ENCODE measurements around the gene FSTL5. TPM values are rescaled to one million over a fixed set of nuclear protein-coding genes. Genes with fewer than 3 reads are reported as not detected.

The FSTL5 gene
- total RNA-seq, 1 donor: not detected

DNA sequence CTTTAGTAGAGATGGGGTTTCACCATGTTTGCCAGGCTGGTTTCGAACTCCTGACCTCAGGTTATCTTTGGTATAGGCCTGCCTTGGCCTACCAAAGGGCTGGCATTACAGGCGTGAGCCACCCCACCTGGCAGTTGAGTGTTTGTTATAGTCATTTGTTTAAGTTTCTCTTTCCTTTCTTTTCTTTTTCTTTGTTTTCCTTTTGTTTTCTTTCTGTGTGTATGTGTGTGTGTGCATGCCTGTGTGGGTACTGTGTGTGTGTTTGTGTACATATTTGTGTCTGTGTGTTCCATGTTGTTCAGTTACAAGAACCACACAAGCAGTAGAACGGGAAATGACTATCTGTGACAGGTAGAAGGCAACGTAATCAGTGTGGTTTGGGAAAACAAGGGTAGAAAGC lies 624.9 kb downstream of the FSTL5 start:
- Histone ChIP-seq H2AFZ (ENCODE audit: low read length) (no peak overlapping the region), H3K27me3 (ENCODE audit: insufficient read depth, low read length) (no peaks in the 10 kb centered on the region), H3K9me3 (ENCODE audit: low read depth, low read length) (no peaks in the 10 kb centered on the region), H3K4me2 (ENCODE audit: insufficient read depth, low read length) (no peak overlapping the region), H4K20me1 (ENCODE audit: insufficient read depth, low read length) (no peaks in the 10 kb centered on the region), H3K4me1 (ENCODE audit: insufficient read depth, low read length) (no peaks in the 10 kb centered on the region), H3K36me3 (ENCODE audit: insufficient read depth, low read length) (no peaks in the 10 kb centered on the region), H3K27ac (ENCODE audit: low read depth, low read length) (no peak overlapping the region), H3K79me2 (ENCODE audit: insufficient read depth, low read length) (no peaks in the 10 kb centered on the region), H3K4me3 (ENCODE audit: insufficient read depth, low read length) (no peak overlapping the region)
- DNase-seq (ENCODE audit: insufficient read length, low spot score, missing footprints): no peak
- TF ChIP-seq, protein P1, sequence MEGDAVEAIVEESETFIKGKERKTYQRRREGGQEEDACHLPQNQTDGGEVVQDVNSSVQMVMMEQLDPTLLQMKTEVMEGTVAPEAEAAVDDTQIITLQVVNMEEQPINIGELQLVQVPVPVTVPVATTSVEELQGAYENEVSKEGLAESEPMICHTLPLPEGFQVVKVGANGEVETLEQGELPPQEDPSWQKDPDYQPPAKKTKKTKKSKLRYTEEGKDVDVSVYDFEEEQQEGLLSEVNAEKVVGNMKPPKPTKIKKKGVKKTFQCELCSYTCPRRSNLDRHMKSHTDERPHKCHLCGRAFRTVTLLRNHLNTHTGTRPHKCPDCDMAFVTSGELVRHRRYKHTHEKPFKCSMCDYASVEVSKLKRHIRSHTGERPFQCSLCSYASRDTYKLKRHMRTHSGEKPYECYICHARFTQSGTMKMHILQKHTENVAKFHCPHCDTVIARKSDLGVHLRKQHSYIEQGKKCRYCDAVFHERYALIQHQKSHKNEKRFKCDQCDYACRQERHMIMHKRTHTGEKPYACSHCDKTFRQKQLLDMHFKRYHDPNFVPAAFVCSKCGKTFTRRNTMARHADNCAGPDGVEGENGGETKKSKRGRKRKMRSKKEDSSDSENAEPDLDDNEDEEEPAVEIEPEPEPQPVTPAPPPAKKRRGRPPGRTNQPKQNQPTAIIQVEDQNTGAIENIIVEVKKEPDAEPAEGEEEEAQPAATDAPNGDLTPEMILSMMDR (IDR thresholded peaks at IDR 0.05; ENCODE audit: extremely low read depth, low read depth, low read length): no peak

DNA sequence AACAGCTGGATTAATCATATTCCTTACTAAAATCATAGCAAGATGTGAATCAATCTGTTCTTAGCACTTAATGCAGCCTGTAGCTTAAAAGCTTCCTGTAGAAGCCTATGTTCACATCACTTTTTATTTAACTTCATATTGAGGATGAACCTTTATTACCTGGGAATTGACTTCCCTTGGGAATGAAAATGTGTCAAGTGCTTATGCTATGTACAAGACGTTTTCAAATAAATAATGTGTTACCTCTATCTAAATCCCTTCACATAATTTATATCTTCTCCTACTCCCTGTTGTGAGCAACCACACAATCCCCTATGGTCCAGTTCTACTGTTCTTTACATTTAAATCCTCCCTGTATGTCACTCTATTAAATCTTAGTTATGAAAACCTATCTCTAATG lies 633.1 kb downstream of the FSTL5 start:
- H3K4me3 ChIP-seq (ENCODE audit: insufficient read depth, low read length): no peak overlapping the region
- no peaks in the 10 kb centered on the region for H3K9me3 ChIP-seq (ENCODE audit: low read depth, low read length)
- no peaks in the 10 kb centered on the region for H3K4me1 ChIP-seq (ENCODE audit: insufficient read depth, low read length)
- TF ChIP-seq, protein P1 (IDR thresholded peaks at IDR 0.05; ENCODE audit: extremely low read depth, low read depth, low read length): no peak
- DNase-seq (ENCODE audit: insufficient read length, low spot score, missing footprints): no peak
- no peaks in the 10 kb centered on the region for H3K27me3 ChIP-seq (ENCODE audit: insufficient read depth, low read length)
- no peak overlapping the region for H3K4me2 ChIP-seq (ENCODE audit: insufficient read depth, low read length)
- no peaks in the 10 kb centered on the region for H3K36me3 ChIP-seq (ENCODE audit: insufficient read depth, low read length)
- no peak overlapping the region for H2AFZ ChIP-seq (ENCODE audit: low read length)
- H3K27ac ChIP-seq (ENCODE audit: low read depth, low read length): no peak overlapping the region
- H3K79me2 ChIP-seq (ENCODE audit: insufficient read depth, low read length): no peaks in the 10 kb centered on the region
- H4K20me1 ChIP-seq (ENCODE audit: insufficient read depth, low read length): no peaks in the 10 kb centered on the region

DNA sequence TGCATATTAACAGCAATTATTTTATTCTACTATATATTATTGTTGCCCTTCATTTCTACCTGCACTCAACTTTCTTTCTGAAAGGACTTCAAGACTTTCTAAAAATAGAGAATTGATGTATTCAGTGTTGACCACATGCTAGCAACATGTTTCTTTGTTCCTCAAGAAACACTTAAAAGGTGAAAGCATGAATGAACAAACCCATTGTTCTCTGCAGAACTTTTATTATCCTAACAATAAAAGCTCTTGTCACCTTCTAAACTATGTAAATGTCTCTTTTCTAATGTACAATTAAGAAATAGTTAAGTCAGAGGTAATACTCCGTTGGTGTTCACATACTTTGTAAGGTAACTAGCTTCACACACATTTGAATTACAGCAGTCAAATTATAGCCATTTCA lies 638.7 kb downstream of the FSTL5 start:
- TF ChIP-seq, protein P1 (IDR thresholded peaks at IDR 0.05; ENCODE audit: extremely low read depth, low read depth, low read length): no peak
- Histone ChIP-seq H4K20me1 (ENCODE audit: insufficient read depth, low read length) (no peaks in the 10 kb centered on the region), H3K9me3 (ENCODE audit: low read depth, low read length) (no peaks in the 10 kb centered on the region), H3K27me3 (ENCODE audit: insufficient read depth, low read length) (no peaks in the 10 kb centered on the region), H2AFZ (ENCODE audit: low read length) (no peak overlapping the region), H3K79me2 (ENCODE audit: insufficient read depth, low read length) (no peaks in the 10 kb centered on the region), H3K4me3 (ENCODE audit: insufficient read depth, low read length) (no peak overlapping the region), H3K27ac (ENCODE audit: low read depth, low read length) (no peak overlapping the region), H3K4me2 (ENCODE audit: insufficient read depth, low read length) (no peak overlapping the region), H3K4me1 (ENCODE audit: insufficient read depth, low read length) (no peaks in the 10 kb centered on the region), H3K36me3 (ENCODE audit: insufficient read depth, low read length) (no peaks in the 10 kb centered on the region)
- no peak for DNase-seq (ENCODE audit: insufficient read length, low spot score, missing footprints)

DNA sequence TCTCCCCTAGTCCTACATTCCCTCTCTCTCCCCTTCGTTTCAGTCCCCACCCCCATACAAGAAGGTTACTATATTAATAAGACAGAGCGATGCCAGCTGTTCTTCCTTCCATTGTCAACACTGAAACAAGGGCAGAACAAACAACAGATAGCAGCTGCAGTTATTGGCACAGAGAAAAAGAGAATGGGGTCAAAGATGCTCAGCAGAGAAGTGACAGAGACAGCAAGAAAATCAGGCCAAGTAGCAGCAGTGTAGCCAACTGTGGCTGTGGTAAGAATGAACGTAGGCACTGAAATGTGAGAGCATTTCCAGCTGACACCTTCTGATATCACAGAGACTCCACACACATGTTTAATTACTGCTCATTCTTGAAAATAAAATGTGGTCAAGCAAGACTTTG lies 641.8 kb downstream of the FSTL5 start:
- TF ChIP-seq, protein P1 (IDR thresholded peaks at IDR 0.05; ENCODE audit: extremely low read depth, low read depth, low read length): no peak
- H3K4me3 ChIP-seq (ENCODE audit: insufficient read depth, low read length): no peak overlapping the region
- no peaks in the 10 kb centered on the region for H3K27me3 ChIP-seq (ENCODE audit: insufficient read depth, low read length)
- H3K4me2 ChIP-seq (ENCODE audit: insufficient read depth, low read length): no peak overlapping the region
- H2AFZ ChIP-seq (ENCODE audit: low read length): no peak overlapping the region
- H3K36me3 ChIP-seq (ENCODE audit: insufficient read depth, low read length): no peaks in the 10 kb centered on the region
- no peaks in the 10 kb centered on the region for H3K79me2 ChIP-seq (ENCODE audit: insufficient read depth, low read length)
- no peaks in the 10 kb centered on the region for H3K9me3 ChIP-seq (ENCODE audit: low read depth, low read length)
- H3K27ac ChIP-seq (ENCODE audit: low read depth, low read length): no peak overlapping the region
- DNase-seq (ENCODE audit: insufficient read length, low spot score, missing footprints): no peak
- no peaks in the 10 kb centered on the region for H3K4me1 ChIP-seq (ENCODE audit: insufficient read depth, low read length)
- no peaks in the 10 kb centered on the region for H4K20me1 ChIP-seq (ENCODE audit: insufficient read depth, low read length)

All from osteoblast (primary cell).